GM18909 (cell line): ENCODE data around the gene CYTH1.
A peak's percentile ranks its signal among the peaks of the same experiment; 100 is the strongest.

Source experiments
- ATAC-seq: cut with Tn5 transposase; IDR thresholded peaks from one replicate; pipeline ENCODE4 v1.9.1; 2021; ENCODE audit warnings: mild to moderate bottlenecking; ENCODE audit not compliant: unreplicated experiment, poor library complexity

CYTH1 gene

GRCh38 chr17:78781893-78782304 is at the start of gene CYTH1:
Gene CYTH1 (minus strand): TSS chr17:78782273. CDS start chr17:78782223, 50 bp downstream.
- ATAC-seq: peak; percentile 28

GRCh38 chr17:78829477-78829876 is 47.4 kb upstream of the CYTH1 start:
- no peak for ATAC-seq

- no peak for ATAC-seq
These were observed 46.6 kb upstream of the CYTH1 start for GRCh38 chr17:78828470-78829185.

- no peak for ATAC-seq
These were observed 44.9 kb upstream of the CYTH1 start for GRCh38 chr17:78826836-78827509.

GRCh38 chr17:78826421-78826820 is 44.3 kb upstream of the CYTH1 start:
- no peak for ATAC-seq

- no peak for ATAC-seq
These were observed 43.6 kb upstream of the CYTH1 start for GRCh38 chr17:78825696-78826095.

GRCh38 chr17:78824240-78824639 is 42.2 kb upstream of the CYTH1 start:
- no peak for ATAC-seq

GRCh38 chr17:78823282-78824046 is 41.4 kb upstream of the CYTH1 start:
- no peak for ATAC-seq

- ATAC-seq: no peak
These were observed 40.5 kb upstream of the CYTH1 start for GRCh38 chr17:78822552-78822951.

- ATAC-seq: no peak
These were observed 39.9 kb upstream of the CYTH1 start for GRCh38 chr17:78821961-78822360.

GRCh38 chr17:78820841-78821240 is 38.8 kb upstream of the CYTH1 start:
- ATAC-seq: no peak

GRCh38 chr17:78819806-78820792 is 38.0 kb upstream of the CYTH1 start:
- ATAC-seq: no peak

- no peak for ATAC-seq
These were observed 37.3 kb upstream of the CYTH1 start for GRCh38 chr17:78819402-78819801.

GRCh38 chr17:78818932-78819331 is 36.9 kb upstream of the CYTH1 start:
- ATAC-seq: no peak

GRCh38 chr17:78818152-78818846 is 36.2 kb upstream of the CYTH1 start:
- no peak for ATAC-seq

- no peak for ATAC-seq
These were observed 35.0 kb upstream of the CYTH1 start for GRCh38 chr17:78817123-78817522.

- no peak for ATAC-seq
These were observed 33.6 kb upstream of the CYTH1 start for GRCh38 chr17:78815696-78816095.

- no peak for ATAC-seq
These were observed 30.8 kb upstream of the CYTH1 start for GRCh38 chr17:78812855-78813254.

- no peak for ATAC-seq
These were observed 26.1 kb upstream of the CYTH1 start for GRCh38 chr17:78808163-78808562.
